SK-N-DZ (cell line): ENCODE data around the gene NPEPPS.

Experiments used
- DNase-seq: peaks from one replicate; pipeline ENCODE4 v3.0.0-alpha.2; 2015; ENCODE audit warnings: low spot score
- small RNA-seq, 2 experiments: library from RNA; depleted of rRNA; stranded (forward); fragments of <200 nt; gene quantifications; one replicate each; pipeline ENCODE3, GENCODE V24; 2014

NPEPPS gene

GRCh38 chr17:47663912-47664623 lies 133.2 kb downstream of the NPEPPS start:
- peak; percentile 69 for DNase-seq

DNA sequence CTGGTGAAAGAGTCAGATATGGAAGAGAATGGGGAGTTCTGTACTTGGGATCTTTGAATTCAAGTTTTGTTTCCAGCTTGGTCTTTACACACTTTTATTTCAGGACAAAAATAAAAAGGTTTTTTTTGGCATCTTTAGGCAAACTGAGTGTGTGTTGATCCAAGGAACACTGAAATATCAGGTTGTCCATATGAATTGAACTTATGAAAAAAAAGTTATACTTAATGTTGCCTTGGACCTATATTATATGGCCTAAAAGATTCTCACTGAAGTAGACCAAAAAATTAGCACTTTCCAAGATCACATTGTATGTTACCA lies 133.7 kb downstream of the NPEPPS start:
- DNase-seq = no peak

DNA sequence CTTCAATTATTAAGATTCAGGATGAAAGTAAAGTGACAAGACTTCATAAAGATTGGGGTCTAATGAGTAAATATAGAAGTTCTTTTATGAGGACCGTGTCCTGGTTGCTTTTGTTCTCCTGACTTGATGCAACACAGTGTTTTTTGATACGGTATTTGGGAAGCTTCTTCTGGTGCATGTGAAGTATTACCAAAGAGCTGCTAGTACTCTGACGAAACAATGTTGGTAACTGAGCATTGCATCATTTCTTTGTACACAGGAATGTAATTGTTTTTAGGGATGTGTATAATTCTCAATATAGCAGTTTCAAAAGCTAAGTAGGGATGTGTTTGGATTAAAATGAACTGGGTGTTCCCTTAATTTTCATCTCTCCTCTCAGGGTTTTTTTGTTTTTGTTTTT lies 134.7 kb downstream of the NPEPPS start:
- no peak for DNase-seq

DNA sequence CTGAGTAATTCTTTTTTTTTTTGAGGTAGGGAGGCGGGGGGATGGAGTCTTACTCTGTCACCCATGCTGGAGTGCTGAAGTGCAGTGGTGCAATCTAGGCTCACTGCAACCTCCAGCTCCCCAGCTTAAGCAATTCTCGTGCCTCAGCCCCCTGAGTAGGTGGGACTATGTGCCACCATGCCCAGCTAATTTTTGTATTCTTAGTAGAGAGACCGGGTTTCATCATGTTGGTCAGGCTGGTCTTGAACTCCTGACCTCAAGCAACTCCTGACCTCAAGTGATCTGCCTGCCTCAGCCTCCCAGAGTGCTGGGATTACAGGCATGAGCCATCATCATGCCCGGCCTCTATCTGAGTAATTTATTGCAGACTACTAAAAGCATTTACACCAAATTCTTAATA lies 138.2 kb downstream of the NPEPPS start:
- no peak for DNase-seq

DNA sequence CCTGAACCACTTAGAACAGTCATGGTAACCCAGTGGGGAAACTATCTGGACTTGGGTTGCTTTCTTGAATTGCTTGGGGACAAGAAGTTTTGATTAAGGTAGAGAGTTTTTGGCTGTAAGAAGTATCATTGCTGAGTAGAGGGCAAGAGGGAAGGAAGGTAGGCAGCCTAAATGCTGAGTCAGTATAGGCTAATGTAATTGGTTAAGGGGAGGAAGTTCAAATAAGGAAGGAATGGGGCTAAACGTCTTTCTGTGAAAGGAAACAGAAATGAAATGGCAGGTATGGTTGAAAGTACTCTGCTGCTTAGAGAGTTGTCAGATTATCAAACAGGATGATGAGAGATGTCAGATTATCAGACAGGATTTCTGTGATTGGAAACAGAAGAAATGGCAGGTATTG lies 139.2 kb downstream of the NPEPPS start:
- no peak for DNase-seq

Small RNAs within 50 kb of the gene (small RNA-seq; reads per million reads assigned to genes)
- 0 reads per million in 2 experiments for gene RF00019
